Measurements from ENCODE around the gene UACA.

Gene UACA

DNA sequence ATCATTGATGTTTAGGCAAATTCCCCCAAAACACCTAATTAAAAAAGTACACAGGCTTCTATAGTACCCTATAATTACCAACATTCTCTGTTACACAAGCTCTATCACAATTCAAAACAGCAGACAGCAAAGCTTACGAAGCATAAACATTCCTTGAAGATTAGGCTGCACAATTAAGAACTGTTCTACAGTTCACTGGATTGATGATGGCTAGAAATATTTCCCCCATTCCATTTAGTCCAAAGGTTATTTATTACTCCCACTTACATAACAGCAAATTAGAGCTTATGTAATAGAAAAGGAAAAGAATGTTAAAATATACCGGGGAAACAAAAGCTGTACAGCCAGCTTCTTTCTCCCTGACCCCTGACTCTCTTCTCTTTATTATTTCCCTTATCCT, 49.3 kb downstream of the UACA start:
- H3K27me3 ChIP-seq (ENCODE audit: insufficient read depth, poor library complexity, severe bottlenecking): no peaks in the 10 kb centered on the region
- H3K4me3 ChIP-seq (replicated peaks; ENCODE audit: insufficient read depth, low read length): no peak overlapping the region
- TF ChIP-seq POLR2AphosphoS5 (IDR thresholded peaks at IDR 0.05; ENCODE audit: low read depth) (no peak), GABPA (IDR thresholded peaks at IDR 0.05; ENCODE audit: low read depth) (no peak)
- TF ChIP-seq, protein P1, sequence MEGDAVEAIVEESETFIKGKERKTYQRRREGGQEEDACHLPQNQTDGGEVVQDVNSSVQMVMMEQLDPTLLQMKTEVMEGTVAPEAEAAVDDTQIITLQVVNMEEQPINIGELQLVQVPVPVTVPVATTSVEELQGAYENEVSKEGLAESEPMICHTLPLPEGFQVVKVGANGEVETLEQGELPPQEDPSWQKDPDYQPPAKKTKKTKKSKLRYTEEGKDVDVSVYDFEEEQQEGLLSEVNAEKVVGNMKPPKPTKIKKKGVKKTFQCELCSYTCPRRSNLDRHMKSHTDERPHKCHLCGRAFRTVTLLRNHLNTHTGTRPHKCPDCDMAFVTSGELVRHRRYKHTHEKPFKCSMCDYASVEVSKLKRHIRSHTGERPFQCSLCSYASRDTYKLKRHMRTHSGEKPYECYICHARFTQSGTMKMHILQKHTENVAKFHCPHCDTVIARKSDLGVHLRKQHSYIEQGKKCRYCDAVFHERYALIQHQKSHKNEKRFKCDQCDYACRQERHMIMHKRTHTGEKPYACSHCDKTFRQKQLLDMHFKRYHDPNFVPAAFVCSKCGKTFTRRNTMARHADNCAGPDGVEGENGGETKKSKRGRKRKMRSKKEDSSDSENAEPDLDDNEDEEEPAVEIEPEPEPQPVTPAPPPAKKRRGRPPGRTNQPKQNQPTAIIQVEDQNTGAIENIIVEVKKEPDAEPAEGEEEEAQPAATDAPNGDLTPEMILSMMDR (IDR thresholded peaks at IDR 0.05; ENCODE audit: insufficient read depth, low read length): no peak
- no peak for DNase-seq (ENCODE audit: low read depth in 1 of 2, low spot score in 1 of 2)
- no peak overlapping the region for H3K27ac ChIP-seq (replicated peaks)

GRCh38 chr15:70712271-70712670, 51.1 kb downstream of the UACA start:
- no peaks in the 10 kb centered on the region for H3K27me3 ChIP-seq (ENCODE audit: insufficient read depth, poor library complexity, severe bottlenecking)
- no peak overlapping the region for H3K4me3 ChIP-seq (replicated peaks; ENCODE audit: insufficient read depth, low read length)
- no peak overlapping the region for H3K27ac ChIP-seq (replicated peaks)
- TF ChIP-seq REST (IDR thresholded peaks at IDR 0.05; ENCODE audit: insufficient replicate concordance, low read depth) (no peak), GABPA (IDR thresholded peaks at IDR 0.05; ENCODE audit: low read depth) (no peak), POLR2AphosphoS5 (IDR thresholded peaks at IDR 0.05; ENCODE audit: low read depth) (no peak), SPI1 (IDR thresholded peaks at IDR 0.05; ENCODE audit: borderline replicate concordance, low read depth) (peak; percentile 36; the same call in 1 of the 2 replicates)
- TF ChIP-seq, protein P1 (IDR thresholded peaks at IDR 0.05; ENCODE audit: insufficient read depth, low read length): no peak
- no peak for DNase-seq (ENCODE audit: low read depth in 1 of 2, low spot score in 1 of 2)

GRCh38 chr15:70710714-70711113, 52.6 kb downstream of the UACA start:
- no peak for DNase-seq (ENCODE audit: low read depth in 1 of 2, low spot score in 1 of 2)
- Histone ChIP-seq H3K27me3 (ENCODE audit: insufficient read depth, poor library complexity, severe bottlenecking) (no peaks in the 10 kb centered on the region), H3K4me3 (replicated peaks; ENCODE audit: insufficient read depth, low read length) (no peak overlapping the region), H3K27ac (replicated peaks) (no peak overlapping the region)
- TF ChIP-seq, protein P1 (IDR thresholded peaks at IDR 0.05; ENCODE audit: insufficient read depth, low read length): no peak
- TF ChIP-seq GABPA (IDR thresholded peaks at IDR 0.05; ENCODE audit: low read depth): no peak
- no peak for TF ChIP-seq REST (IDR thresholded peaks at IDR 0.05; ENCODE audit: insufficient replicate concordance, low read depth)
- TF ChIP-seq SPI1 (IDR thresholded peaks at IDR 0.05; ENCODE audit: borderline replicate concordance, low read depth): no peak
- no peak for TF ChIP-seq POLR2AphosphoS5 (IDR thresholded peaks at IDR 0.05; ENCODE audit: low read depth)

- no peak for DNase-seq (ENCODE audit: low read depth in 1 of 2, low spot score in 1 of 2)
- Histone ChIP-seq H3K27ac (replicated peaks) (no peak overlapping the region), H3K4me3 (replicated peaks; ENCODE audit: insufficient read depth, low read length) (no peak overlapping the region), H3K27me3 (ENCODE audit: insufficient read depth, poor library complexity, severe bottlenecking) (no peaks in the 10 kb centered on the region)
- no peak for TF ChIP-seq POLR2AphosphoS5 (IDR thresholded peaks at IDR 0.05; ENCODE audit: low read depth)
- TF ChIP-seq, protein P1 (IDR thresholded peaks at IDR 0.05; ENCODE audit: insufficient read depth, low read length): no peak
- no peak for TF ChIP-seq SPI1 (IDR thresholded peaks at IDR 0.05; ENCODE audit: borderline replicate concordance, low read depth)
- no peak for TF ChIP-seq GABPA (IDR thresholded peaks at IDR 0.05; ENCODE audit: low read depth)
- TF ChIP-seq REST (IDR thresholded peaks at IDR 0.05; ENCODE audit: insufficient replicate concordance, low read depth): no peak
Measured at GRCh38 chr15:70708839-70709238, 54.5 kb downstream of the UACA start.
